Activated CD8-positive, alpha-beta memory T cell treated with anti-CD3 and anti-CD28 coated beads, Interleukin-2, amount 10 ng/mL, durations not matched to agents 7 days and 5 days (primary cell): ENCODE data around the gene TYROBP. TPM values are rescaled to one million over a fixed set of nuclear protein-coding genes. Genes with fewer than 3 reads are reported as not detected.

Experiments
- ATAC-seq: fragments of 150-1000 bp; cut with Tn5 transposase; one replicate; pipeline ENCODE4 v1.10.0; 2021; ENCODE audit warnings: moderate library complexity
- CTCF ChIA-PET: fragments of 350-600 bp; sonication (Branson Sonifier 250); formaldehyde crosslinking; loops from one replicate; lab custom pipeline; 2021; ENCODE audit warnings: antibody characterized with exemption; lab: Charles Lee
- DNase-seq: peaks from one replicate; pipeline ENCODE4 v3.0.0-alpha.2; 2020
- H3K27ac Mint-ChIP-seq: one replicate; pipeline ENCODE4 v1.8.0; 2021; ENCODE audit warnings: mild to moderate bottlenecking, mixed read lengths
- H3K27me3 Mint-ChIP-seq: one replicate; pipeline ENCODE4 v1.8.0; 2021; ENCODE audit warnings: mixed read lengths
- H3K36me3 Mint-ChIP-seq: one replicate; pipeline ENCODE4 v1.8.0; 2021; ENCODE audit warnings: mild to moderate bottlenecking, mixed read lengths
- H3K4me1 Mint-ChIP-seq: one replicate; pipeline ENCODE4 v1.8.0; 2021; ENCODE audit warnings: mixed read lengths
- H3K4me3 Mint-ChIP-seq: one replicate; pipeline ENCODE4 v1.8.0; 2021; ENCODE audit warnings: mild to moderate bottlenecking, moderate library complexity, mixed read lengths
- H3K9me3 Mint-ChIP-seq: one replicate; pipeline ENCODE4 v1.8.0; 2022; ENCODE audit warnings: low read depth, mixed read lengths
- total RNA-seq, 2 experiments: library from RNA; stranded (reverse); gene quantifications; one replicate each; pipeline ENCODE4 v1.2.3, GENCODE V29; 2021

TYROBP gene
- total RNA-seq, 2 experiments from 2014 or later, result 0.96 TPM; not detected in 1

- DNase-seq, result no peak
- Mint-ChIP-seq H3K4me1 (peaks cover 26% of the 10 kb centered on the region), H3K4me3 (no peak overlapping the region), H3K27ac (no peak overlapping the region), H3K9me3 (no peaks in the 10 kb centered on the region), H3K27me3 (no peaks in the 10 kb centered on the region), H3K36me3 (no peaks in the 10 kb centered on the region)
- no peak for ATAC-seq
- CTCF ChIA-PET, result interaction anchor here (1.3 to 1.8 kb wide), 2 partner anchors 19 to 199 kb away, joined by 3 to 6 read pairs; no protein-coding TSS in a partner anchor
These were observed 31.4 kb upstream of the TYROBP start for GRCh38 chr19:35939307-35940077.

DNA sequence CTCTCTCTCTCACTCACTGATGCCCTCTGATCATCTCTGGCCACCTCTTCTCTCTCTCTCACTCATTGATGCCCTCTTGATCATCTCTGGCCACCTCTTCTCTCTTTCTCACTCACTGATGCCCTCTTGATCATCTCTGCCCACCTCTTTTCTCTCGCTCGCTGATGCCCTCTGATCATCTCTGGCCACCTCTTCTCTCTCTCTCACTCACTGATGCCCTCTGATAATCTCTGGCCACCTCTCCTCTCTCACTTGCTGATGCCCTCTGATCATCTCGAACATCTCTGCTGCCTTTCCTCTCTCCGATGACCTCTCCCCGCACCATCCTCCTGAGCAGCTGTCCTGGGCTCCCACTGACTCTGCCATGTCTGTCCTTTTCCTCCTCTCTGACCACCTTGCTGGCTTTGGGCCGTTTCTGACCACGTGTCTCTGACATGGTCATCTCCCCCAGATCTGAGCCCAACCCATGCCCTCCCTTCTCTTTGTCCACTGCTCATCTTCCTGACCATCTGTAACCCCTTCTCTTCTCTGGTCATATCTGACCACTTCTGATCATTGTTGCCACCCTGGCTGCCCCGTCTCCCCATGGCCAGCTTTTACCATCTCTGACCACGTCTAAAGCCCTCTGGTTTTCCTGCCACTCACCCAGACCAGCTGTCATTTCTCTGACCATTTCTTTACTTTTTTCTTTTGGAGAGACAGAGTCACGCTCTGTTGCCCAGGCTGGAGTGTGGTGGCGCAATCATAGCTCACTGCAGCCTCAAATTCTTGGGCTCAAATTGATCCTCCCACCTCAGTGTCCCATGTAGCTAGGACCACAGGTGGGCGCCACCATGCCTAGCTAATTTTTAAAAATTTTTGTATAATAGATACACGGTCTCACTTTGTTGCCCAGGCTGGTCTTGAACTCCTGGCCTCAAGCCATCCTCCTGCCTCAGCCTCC, 30.5 kb upstream of the TYROBP start:
- peak overlapping the region; percentile 68 for H3K4me3 Mint-ChIP-seq
- no peak overlapping the region for H3K27ac Mint-ChIP-seq
- ATAC-seq (no peak), DNase-seq (no peak)
- H3K9me3 Mint-ChIP-seq, result no peaks in the 10 kb centered on the region
- peaks cover 26% of the 10 kb centered on the region for H3K4me1 Mint-ChIP-seq
- no peaks in the 10 kb centered on the region for H3K27me3 Mint-ChIP-seq
- H3K36me3 Mint-ChIP-seq, result no peaks in the 10 kb centered on the region
- CTCF ChIA-PET, result interaction anchor here (1.0 to 1.8 kb wide), 3 partner anchors 20 to 198 kb away, joined by 3 to 6 read pairs (median 3); no protein-coding TSS in a partner anchor

DNA sequence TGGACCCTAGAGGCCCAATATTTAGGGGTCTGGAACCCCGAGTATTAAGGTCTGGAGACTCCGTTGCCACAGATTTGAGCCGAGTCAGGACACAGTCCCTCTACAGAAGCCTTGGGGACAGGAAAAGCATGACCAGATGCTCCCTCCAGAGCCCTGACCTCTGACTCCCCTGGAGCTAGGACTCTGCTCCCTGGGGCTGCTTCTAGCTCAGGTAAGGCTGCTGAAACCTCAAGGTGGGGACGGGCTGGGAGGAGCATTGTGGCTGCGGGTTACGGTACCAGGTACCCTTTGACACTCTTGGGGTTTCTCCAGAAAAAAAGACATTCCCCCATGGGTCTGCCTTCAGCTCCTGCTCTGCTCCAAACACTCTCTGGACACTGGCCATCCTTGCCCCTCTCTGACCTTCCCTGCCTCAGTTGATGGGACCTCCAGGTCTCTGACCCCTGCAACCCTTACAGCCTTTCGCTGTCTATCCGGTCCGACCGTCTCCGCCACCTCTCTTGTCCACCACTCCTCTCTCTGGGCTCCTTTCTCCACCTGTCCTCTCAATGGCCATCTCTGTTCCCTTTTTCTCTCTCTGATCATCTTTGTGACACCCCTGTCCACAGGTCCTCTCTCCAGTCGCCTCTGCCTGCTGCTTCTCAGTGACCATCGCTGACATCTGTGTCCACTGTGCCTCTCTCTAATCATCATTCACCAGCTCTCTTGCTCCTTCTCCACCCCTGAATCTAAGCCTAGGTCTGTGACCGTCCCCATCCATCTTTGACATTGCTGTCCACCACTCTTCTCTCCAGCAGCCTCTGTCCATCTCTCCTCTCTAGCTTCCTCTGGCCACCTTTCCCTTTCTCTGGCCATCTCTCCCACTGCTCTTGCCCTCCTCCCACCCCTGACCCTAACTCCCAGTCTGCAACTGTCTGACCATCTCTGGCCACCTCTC, 29.5 kb upstream of the TYROBP start:
- Mint-ChIP-seq H3K36me3 (no peaks in the 10 kb centered on the region), H3K27me3 (no peaks in the 10 kb centered on the region), H3K4me1 (peaks cover 26% of the 10 kb centered on the region), H3K4me3 (peak overlapping the region; percentile 68), H3K27ac (no peak overlapping the region), H3K9me3 (no peaks in the 10 kb centered on the region)
- DNase-seq (no peak), ATAC-seq (no peak)
- CTCF ChIA-PET, result interaction anchor here (0.5 to 1.8 kb wide), 4 partner anchors 21 to 197 kb away, joined by 3 to 6 read pairs (median 3); no protein-coding TSS in a partner anchor

- Mint-ChIP-seq H3K27me3 (no peaks in the 10 kb centered on the region), H3K4me1 (peaks cover 30% of the 10 kb centered on the region), H3K27ac (no peak overlapping the region), H3K36me3 (no peaks in the 10 kb centered on the region), H3K4me3 (peak overlapping the region; percentile 68), H3K9me3 (no peaks in the 10 kb centered on the region)
- no peak for DNase-seq
- no peak for ATAC-seq
- CTCF ChIA-PET, result interaction anchor here (0.5 kb wide), 1 partner anchor 72 kb away, joined by 3 read pairs; no protein-coding TSS in a partner anchor
These were observed 28.7 kb upstream of the TYROBP start for GRCh38 chr19:35936738-35937268.

DNA sequence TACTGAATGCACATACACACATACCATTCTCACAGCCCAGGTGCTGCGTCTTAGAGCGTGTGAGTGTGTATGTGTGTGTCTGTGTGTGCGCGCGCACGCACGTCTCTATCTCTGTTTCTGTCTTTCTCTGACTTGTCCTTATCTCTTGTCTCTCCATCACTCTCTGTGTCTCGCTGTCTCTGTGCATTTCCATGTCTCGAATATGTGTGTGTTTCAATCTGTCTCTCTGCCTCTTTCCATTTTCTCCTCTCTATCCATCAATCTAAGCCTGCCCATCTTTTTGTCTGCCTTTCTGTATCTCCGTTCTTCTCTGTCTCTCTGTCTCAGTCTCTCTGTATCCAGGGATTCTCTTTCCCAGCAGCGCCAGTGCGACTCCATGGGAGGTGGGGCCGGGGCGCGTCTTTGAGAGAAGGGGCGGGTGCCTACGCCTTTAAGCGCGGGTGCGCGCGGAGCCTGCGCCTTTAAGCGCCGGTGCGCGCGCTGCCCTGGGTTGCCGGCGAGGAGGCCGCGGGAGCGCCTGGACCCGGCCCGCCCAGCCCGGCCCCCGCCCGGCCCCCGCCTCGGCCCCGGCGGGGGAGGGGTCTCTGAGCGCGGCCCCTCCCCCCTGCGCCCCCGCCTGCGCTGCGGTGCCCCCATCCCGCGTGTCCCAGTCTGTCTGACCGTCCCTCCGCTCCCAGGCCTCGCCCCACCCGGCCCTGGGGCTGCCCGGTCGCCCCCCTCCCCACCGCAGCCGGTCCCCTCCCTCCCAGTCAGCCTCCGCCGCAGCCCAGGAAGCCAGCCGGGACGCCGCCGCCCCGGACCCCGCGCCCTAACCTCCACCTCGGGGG, 28.0 kb upstream of the TYROBP start, which contains the start of gene LRFN3:
LRFN3 (plus strand) TSS at position 464 of the 827 bp plus-strand sequence. CDS start 3,052 bp downstream, outside the sequence.
- Mint-ChIP-seq H3K36me3 (no peaks in the 10 kb centered on the region), H3K27me3 (no peaks in the 10 kb centered on the region), H3K4me1 (peaks cover 33% of the 10 kb centered on the region), H3K4me3 (peak within 1 kb of the TSS; percentile 80), H3K27ac (peak within 1 kb of the TSS; percentile 73), H3K9me3 (no peaks in the 10 kb centered on the region)
- ATAC-seq (peak; percentile 13), DNase-seq (peak; percentile 69)
- CTCF ChIA-PET, result no interaction called here

- no peaks in the 10 kb centered on the region for H3K36me3 Mint-ChIP-seq
- H3K27ac Mint-ChIP-seq, result no peak overlapping the region
- DNase-seq (no peak), ATAC-seq (no peak)
- peaks cover 32% of the 10 kb centered on the region for H3K4me1 Mint-ChIP-seq
- H3K4me3 Mint-ChIP-seq, result no peak overlapping the region
- CTCF ChIA-PET, result interaction anchor here (0.6 to 7.1 kb wide), 13 partner anchors 10 to 240 kb away, joined by 3 to 88 read pairs (median 4); partner anchors contain the start of genes LIN37, NFKBID and THAP8
- H3K9me3 Mint-ChIP-seq, result no peaks in the 10 kb centered on the region
- H3K27me3 Mint-ChIP-seq, result no peaks in the 10 kb centered on the region
These were observed 24.3 kb upstream of the TYROBP start for GRCh38 chr19:35932291-35932936.

DNA sequence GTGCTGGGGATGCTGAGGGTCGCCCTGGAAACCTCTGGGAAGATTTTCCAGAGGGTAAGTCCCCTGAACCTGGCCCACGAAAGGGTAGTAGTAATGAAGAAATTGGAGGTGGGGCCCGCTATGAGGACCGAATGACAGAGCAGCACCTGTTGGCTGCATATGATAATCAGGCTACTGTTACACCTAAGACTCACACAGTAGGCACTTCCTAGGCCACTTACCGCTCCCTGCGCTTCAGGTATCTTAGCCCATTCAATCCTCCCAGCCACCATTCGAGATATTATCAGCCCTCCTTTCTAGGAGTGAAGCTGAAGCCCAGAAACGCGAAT, 23.7 kb upstream of the TYROBP start:
- peak overlapping the region; percentile 25 for H3K4me3 Mint-ChIP-seq
- H3K27ac Mint-ChIP-seq, result peak overlapping the region; percentile 91
- no peaks in the 10 kb centered on the region for H3K36me3 Mint-ChIP-seq
- DNase-seq (no peak), ATAC-seq (peak; percentile 4)
- no peaks in the 10 kb centered on the region for H3K9me3 Mint-ChIP-seq
- no peaks in the 10 kb centered on the region for H3K27me3 Mint-ChIP-seq
- H3K4me1 Mint-ChIP-seq, result peaks cover 29% of the 10 kb centered on the region
- CTCF ChIA-PET, result interaction anchor here (0.6 to 7.1 kb wide), 18 partner anchors 10 to 240 kb away, joined by 3 to 88 read pairs (median 4); partner anchors contain the start of genes LIN37, NFKBID and THAP8

DNA sequence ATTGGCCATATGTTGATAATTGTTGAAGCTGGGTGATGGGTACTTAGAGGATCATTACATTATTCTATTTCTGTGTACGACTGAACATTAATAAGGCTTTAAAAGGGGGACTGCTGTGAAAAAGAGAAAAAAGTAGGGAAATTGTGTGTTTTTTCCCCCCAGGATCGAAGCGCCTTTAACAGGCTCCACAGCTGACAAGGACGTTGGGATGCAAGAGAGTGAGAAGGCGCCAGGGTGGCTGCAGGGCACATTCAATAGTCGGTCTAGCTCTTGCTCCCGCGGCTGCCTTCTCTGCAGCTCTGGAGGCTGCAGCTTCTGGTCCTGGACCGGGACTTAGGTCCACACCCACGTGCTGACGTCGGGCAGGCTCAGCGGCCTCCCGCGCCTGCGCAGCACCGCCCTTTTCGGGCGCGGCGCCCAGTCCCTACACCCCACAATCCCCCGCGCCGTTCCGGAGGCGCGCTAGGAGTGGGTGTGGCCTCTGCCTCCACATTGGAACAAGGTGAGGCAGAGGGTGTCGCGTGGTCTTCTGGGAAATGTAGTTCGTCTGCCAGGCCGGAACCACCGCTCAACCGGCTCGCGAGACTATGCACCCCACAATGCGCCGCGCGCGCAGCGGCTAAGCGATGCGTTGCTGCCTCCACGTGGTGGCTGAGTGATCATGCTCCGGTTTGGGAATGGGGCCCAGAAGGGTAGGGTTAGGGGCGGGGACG, 23.2 kb upstream of the TYROBP start:
- H3K4me3 Mint-ChIP-seq, result peak overlapping the region; percentile 70
- no peaks in the 10 kb centered on the region for H3K27me3 Mint-ChIP-seq
- no peaks in the 10 kb centered on the region for H3K36me3 Mint-ChIP-seq
- peaks cover 29% of the 10 kb centered on the region for H3K4me1 Mint-ChIP-seq
- H3K27ac Mint-ChIP-seq, result peak overlapping the region; percentile 91
- CTCF ChIA-PET, result interaction anchor here (0.6 to 7.1 kb wide), 24 partner anchors 14 to 383 kb away, joined by 3 to 88 read pairs (median 4); partner anchors contain the start of genes COX6B1, KIRREL2, LIN37 and NFKBID
- ATAC-seq (peak; percentile 95), DNase-seq (peak; percentile 100)
- no peaks in the 10 kb centered on the region for H3K9me3 Mint-ChIP-seq

DNA sequence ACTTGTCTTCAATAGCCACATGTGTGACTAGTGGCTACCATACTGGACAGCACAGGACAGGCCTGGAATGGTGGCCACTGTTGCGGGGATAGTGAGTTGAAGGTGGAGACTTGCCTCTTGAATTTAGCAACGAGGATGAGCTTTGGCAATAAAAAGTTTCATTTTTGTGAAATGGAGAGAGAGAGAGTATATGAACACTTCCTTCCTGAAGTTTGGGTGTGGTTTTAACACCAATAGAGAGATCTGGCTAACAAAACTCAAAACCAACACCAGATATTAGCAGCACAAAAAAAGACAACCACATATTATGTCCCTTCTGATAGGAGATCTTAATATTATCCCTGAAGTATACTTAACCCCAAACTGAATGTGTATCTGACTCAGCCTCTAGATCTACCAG, 21.8 kb upstream of the TYROBP start:
- DNase-seq (no peak), ATAC-seq (no peak)
- CTCF ChIA-PET, result interaction anchor here (0.6 to 7.1 kb wide), 6 partner anchors 14 to 84 kb away, joined by 3 to 88 read pairs (median 4); no protein-coding TSS in a partner anchor
- Mint-ChIP-seq H3K4me1 (peaks cover 24% of the 10 kb centered on the region), H3K27ac (peak overlapping the region; percentile 98), H3K27me3 (peaks cover 4% of the 10 kb centered on the region), H3K36me3 (peaks cover 6% of the 10 kb centered on the region), H3K9me3 (peaks cover 6% of the 10 kb centered on the region), H3K4me3 (peak overlapping the region; percentile 66)

DNA sequence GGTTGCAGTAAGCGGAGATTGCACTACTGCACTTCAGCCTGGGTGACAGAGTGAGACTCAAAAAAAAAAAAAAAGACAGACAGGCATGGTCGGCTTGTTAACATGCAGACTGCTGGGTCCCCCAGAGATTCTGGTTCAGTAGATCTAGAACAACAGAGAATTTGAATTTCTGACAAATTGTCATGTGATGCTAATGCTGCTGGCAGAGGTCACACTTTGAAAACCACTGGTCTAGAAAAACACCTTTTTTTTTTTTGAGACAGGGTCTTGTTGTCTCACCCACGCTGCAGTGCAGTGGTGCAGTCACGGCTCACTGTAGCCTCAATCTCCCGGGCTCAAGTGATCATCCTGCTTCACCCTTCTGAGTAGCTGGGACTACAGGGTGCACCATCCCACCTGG, 20.4 kb upstream of the TYROBP start:
- peaks cover 6% of the 10 kb centered on the region for H3K36me3 Mint-ChIP-seq

More for the DNA sequence above, 20.4 kb upstream of the TYROBP start:
- H3K27me3 Mint-ChIP-seq, result peaks cover 9% of the 10 kb centered on the region
- peaks cover 6% of the 10 kb centered on the region for H3K9me3 Mint-ChIP-seq
- CTCF ChIA-PET, result interaction anchor here (1.4 to 7.1 kb wide), 3 partner anchors 24 to 47 kb away, joined by 3 to 88 read pairs (median 12); no protein-coding TSS in a partner anchor
- ATAC-seq, result no peak
- H3K27ac Mint-ChIP-seq, result no peak overlapping the region
- H3K4me1 Mint-ChIP-seq, result peaks cover 24% of the 10 kb centered on the region
- DNase-seq, result no peak
- H3K4me3 Mint-ChIP-seq, result no peak overlapping the region
